NB4 (cell line): ENCODE results near the gene AHCTF1.

Experiments
- MYC ChIP-seq: IDR thresholded peaks from 2 replicates; pipeline ENCODE4 v1.6.1; 2011; ENCODE audit warnings: low read depth, low read length
- POLR2A ChIP-seq: IDR thresholded peaks from 2 replicates; pipeline ENCODE4 v1.6.1; 2011; ENCODE audit warnings: mild to moderate bottlenecking; ENCODE audit not compliant: insufficient read length; ENCODE audit errors: extremely low read depth
- TF ChIP-seq, protein P1 (sequence below): IDR thresholded peaks from one replicate; pipeline ENCODE4 v1.5.1; 2012; ENCODE audit warnings: low read depth, low read length

- TF ChIP-seq, protein P1, sequence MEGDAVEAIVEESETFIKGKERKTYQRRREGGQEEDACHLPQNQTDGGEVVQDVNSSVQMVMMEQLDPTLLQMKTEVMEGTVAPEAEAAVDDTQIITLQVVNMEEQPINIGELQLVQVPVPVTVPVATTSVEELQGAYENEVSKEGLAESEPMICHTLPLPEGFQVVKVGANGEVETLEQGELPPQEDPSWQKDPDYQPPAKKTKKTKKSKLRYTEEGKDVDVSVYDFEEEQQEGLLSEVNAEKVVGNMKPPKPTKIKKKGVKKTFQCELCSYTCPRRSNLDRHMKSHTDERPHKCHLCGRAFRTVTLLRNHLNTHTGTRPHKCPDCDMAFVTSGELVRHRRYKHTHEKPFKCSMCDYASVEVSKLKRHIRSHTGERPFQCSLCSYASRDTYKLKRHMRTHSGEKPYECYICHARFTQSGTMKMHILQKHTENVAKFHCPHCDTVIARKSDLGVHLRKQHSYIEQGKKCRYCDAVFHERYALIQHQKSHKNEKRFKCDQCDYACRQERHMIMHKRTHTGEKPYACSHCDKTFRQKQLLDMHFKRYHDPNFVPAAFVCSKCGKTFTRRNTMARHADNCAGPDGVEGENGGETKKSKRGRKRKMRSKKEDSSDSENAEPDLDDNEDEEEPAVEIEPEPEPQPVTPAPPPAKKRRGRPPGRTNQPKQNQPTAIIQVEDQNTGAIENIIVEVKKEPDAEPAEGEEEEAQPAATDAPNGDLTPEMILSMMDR: no peak
- no peak for TF ChIP-seq MYC
- no peak for TF ChIP-seq POLR2A
These were observed 136.7 kb downstream of the AHCTF1 start for GRCh38 chr1:246794828-246795671.
